GM21576 (cell line): ENCODE measurements around the gene ADSS2.
"Not testable (repeated sequence)": the region's sequence is repeated elsewhere in the genome, so short reads cannot be mapped to it uniquely, and the experiment has no call there.

ENCODE experiments used
- ATAC-seq: cut with Tn5 transposase; IDR thresholded peaks from one replicate; pipeline ENCODE4 v1.9.1; 2021; ENCODE audit warnings: mild to moderate bottlenecking, moderate library complexity; ENCODE audit not compliant: unreplicated experiment

The ADSS2 gene

GRCh38 chr1:244368279-244368678, 83.4 kb downstream of the ADSS2 start:
- ATAC-seq, result no peak

GRCh38 chr1:244367399-244368114, 84.2 kb downstream of the ADSS2 start:
- no peak for ATAC-seq

GRCh38 chr1:244365809-244366208, 85.9 kb downstream of the ADSS2 start:
- ATAC-seq, result no peak

- not testable (repeated sequence) for ATAC-seq
Measured at GRCh38 chr1:244365262-244365661, 86.4 kb downstream of the ADSS2 start.

- no peak for ATAC-seq
Measured at GRCh38 chr1:244362476-244362875, 89.2 kb downstream of the ADSS2 start.

GRCh38 chr1:244361764-244362473, 89.8 kb downstream of the ADSS2 start:
- no peak for ATAC-seq
